Activated T-cell treated with anti-CD3 and anti-CD28 coated beads, Interleukin-2, amount 50 U/mL, for 72 hours (primary cell): ENCODE results near the gene MRPL3. TPM values are rescaled to one million over a fixed set of nuclear protein-coding genes. Genes with fewer than 3 reads are reported as not detected.

Experiments
- ATAC-seq, 2 donors: fragments of 150-1000 bp; cut with Tn5 transposase; replicated peaks in 1 of 2; 2 replicates each; pipeline ENCODE4 v1.10.0; 2021; ENCODE audit warnings: moderate library complexity in 2 of 2, mild to moderate bottlenecking in 1 of 2
- DNase-seq, 2 donors: peaks; one replicate each; pipeline ENCODE4 v3.0.0; 2021 to 2022; ENCODE audit warnings: mixed read lengths in 1 of 2
- H3K27ac Mint-ChIP-seq: one replicate; pipeline ENCODE4 v1.8.0; 2022; ENCODE audit warnings: mild to moderate bottlenecking, moderate library complexity, mixed read lengths
- H3K27me3 Mint-ChIP-seq: one replicate; pipeline ENCODE4 v1.8.0; 2022; ENCODE audit warnings: low read depth, mixed read lengths
- H3K36me3 Mint-ChIP-seq, 2 donors: one replicate each; pipeline ENCODE4 v1.8.0; 2022; ENCODE audit warnings: mixed read lengths in 2 of 2, mild to moderate bottlenecking in 1 of 2; ENCODE audit not compliant: insufficient read depth in 2 of 2
- H3K4me1 Mint-ChIP-seq: one replicate; pipeline ENCODE4 v1.8.0; 2022; ENCODE audit warnings: low read depth, mixed read lengths
- H3K4me3 Mint-ChIP-seq, 2 donors: one replicate each; pipeline ENCODE4 v1.8.0; 2022; ENCODE audit warnings: mild to moderate bottlenecking in 2 of 2, mixed read lengths in 2 of 2, moderate library complexity in 2 of 2
- H3K9me3 Mint-ChIP-seq, 2 donors: one replicate each; pipeline ENCODE4 v1.8.0; 2022; ENCODE audit warnings: mixed read lengths in 2 of 2
- total RNA-seq, 2 donors: library from RNA; stranded (reverse); gene quantifications; one replicate each; pipeline ENCODE4 v1.2.3, GENCODE V29; 2022

Gene MRPL3
- total RNA-seq, 2 donors from 2014 or later = 110 to 139 TPM

GRCh38 chr3:131485119-131485518 lies 17.7 kb downstream of the MRPL3 start:
- no peak for ATAC-seq
- Mint-ChIP-seq H3K36me3 (peaks cover 4 to 32% of the 10 kb centered on the region in 2 donors), H3K9me3 (no peaks in the 10 kb centered on the region), H3K4me1 (peaks cover 17% of the 10 kb centered on the region), H3K27ac (peak overlapping the region; percentile 65), H3K4me3 (no peak overlapping the region), H3K27me3 (no peaks in the 10 kb centered on the region)
- DNase-seq = no peak

DNA sequence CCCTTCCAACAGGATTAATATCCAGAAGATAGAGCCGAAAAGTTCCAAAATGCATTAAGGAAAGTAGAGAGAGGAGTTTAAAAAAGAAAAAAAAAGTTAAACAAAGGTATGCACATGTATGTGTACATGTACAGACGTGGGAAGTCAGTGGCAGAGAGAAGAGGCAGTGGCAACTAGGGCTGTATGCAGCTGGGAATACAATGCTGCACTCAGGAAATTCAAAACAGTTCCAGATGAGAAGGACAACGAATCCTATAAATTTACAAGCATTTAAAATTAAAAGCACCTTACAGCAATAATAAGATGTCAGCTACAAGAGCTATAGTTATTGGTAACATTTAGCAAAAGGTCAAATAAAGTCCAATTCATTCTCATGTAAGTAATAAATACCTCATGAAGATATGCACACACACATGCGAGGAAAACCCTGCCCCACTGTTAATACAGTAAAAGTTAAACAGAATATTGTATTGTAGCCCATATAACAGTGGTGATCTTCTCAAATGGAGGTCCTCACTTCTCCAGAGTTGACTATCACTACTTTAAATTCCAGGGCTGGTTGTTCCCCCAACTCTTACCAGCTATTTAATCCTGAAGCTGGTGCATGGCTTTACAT lies 18.2 kb downstream of the MRPL3 start:
- Mint-ChIP-seq H3K27ac (peak overlapping the region; percentile 36), H3K27me3 (no peaks in the 10 kb centered on the region), H3K4me1 (peaks cover 17% of the 10 kb centered on the region), H3K4me3 (no peak overlapping the region), H3K9me3 (no peaks in the 10 kb centered on the region), H3K36me3 (peaks cover 6 to 34% of the 10 kb centered on the region in 2 donors)
- no peak for DNase-seq
- ATAC-seq = no peak

DNA sequence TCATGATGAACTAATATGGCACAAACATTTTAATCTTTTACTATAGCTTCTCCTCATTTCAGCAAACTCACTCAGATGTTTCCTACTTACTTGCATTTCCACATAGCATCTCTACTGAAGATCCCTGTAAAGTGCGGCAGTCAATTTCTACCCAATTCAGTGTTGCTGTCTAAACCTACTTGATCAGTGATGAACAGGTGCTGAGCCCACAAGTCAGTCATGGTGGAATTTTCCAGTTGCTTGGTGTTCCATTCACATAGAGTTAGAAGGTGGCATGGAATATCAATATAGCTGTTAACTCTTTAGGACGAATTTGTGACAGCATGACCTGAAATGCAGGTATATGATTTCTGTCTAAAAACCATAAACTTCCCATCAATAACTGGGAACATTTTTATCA lies 22.7 kb downstream of the MRPL3 start:
- H3K36me3 Mint-ChIP-seq = peaks cover 2 to 23% of the 10 kb centered on the region in 2 donors
- H3K4me3 Mint-ChIP-seq = no peak overlapping the region
- H3K9me3 Mint-ChIP-seq = no peaks in the 10 kb centered on the region
- H3K4me1 Mint-ChIP-seq = peaks cover 28% of the 10 kb centered on the region
- no peaks in the 10 kb centered on the region for H3K27me3 Mint-ChIP-seq
- ATAC-seq = no peak
- no peak for DNase-seq
- H3K27ac Mint-ChIP-seq = no peak overlapping the region

GRCh38 chr3:131477813-131478212 lies 25.0 kb downstream of the MRPL3 start:
- H3K27ac Mint-ChIP-seq = no peak overlapping the region
- DNase-seq = no peak
- no peaks in the 10 kb centered on the region for H3K9me3 Mint-ChIP-seq
- peaks cover 4 to 24% of the 10 kb centered on the region in 2 donors for H3K36me3 Mint-ChIP-seq
- H3K4me3 Mint-ChIP-seq = no peak overlapping the region
- no peak for ATAC-seq
- no peaks in the 10 kb centered on the region for H3K27me3 Mint-ChIP-seq
- H3K4me1 Mint-ChIP-seq = peaks cover 37% of the 10 kb centered on the region

- no peak overlapping the region for H3K4me3 Mint-ChIP-seq
- H3K4me1 Mint-ChIP-seq = peaks cover 53% of the 10 kb centered on the region
- ATAC-seq (no peak), DNase-seq (no peak)
- H3K9me3 Mint-ChIP-seq = no peaks in the 10 kb centered on the region
- H3K27me3 Mint-ChIP-seq = no peaks in the 10 kb centered on the region
- no peak overlapping the region for H3K27ac Mint-ChIP-seq
- peaks cover 13 to 28% of the 10 kb centered on the region in 2 donors for H3K36me3 Mint-ChIP-seq
These were observed 28.7 kb downstream of the MRPL3 start for GRCh38 chr3:131474115-131474514.

GRCh38 chr3:131470377-131470776 lies 32.4 kb downstream of the MRPL3 start:
- H3K27me3 Mint-ChIP-seq = no peaks in the 10 kb centered on the region
- H3K4me3 Mint-ChIP-seq = peak overlapping the region in 1 of 2 donors; percentile 1
- peak; percentile 50 to 82 for ATAC-seq
- H3K4me1 Mint-ChIP-seq = peaks cover 32% of the 10 kb centered on the region
- no peak for DNase-seq
- H3K27ac Mint-ChIP-seq = peak overlapping the region; percentile 82
- no peaks in the 10 kb centered on the region for H3K9me3 Mint-ChIP-seq
- H3K36me3 Mint-ChIP-seq = peaks cover 16 to 35% of the 10 kb centered on the region in 2 donors

GRCh38 chr3:131458653-131459052 lies 44.1 kb downstream of the MRPL3 start:
- Mint-ChIP-seq H3K27me3 (no peaks in the 10 kb centered on the region), H3K27ac (no peak overlapping the region), H3K4me3 (no peak overlapping the region), H3K9me3 (no peaks in the 10 kb centered on the region), H3K4me1 (no peaks in the 10 kb centered on the region), H3K36me3 (peaks cover 3 to 19% of the 10 kb centered on the region in 2 donors)
- ATAC-seq (no peak), DNase-seq (no peak)

GRCh38 chr3:131457220-131457619 lies 45.6 kb downstream of the MRPL3 start:
- H3K4me3 Mint-ChIP-seq = no peak overlapping the region

DNA sequence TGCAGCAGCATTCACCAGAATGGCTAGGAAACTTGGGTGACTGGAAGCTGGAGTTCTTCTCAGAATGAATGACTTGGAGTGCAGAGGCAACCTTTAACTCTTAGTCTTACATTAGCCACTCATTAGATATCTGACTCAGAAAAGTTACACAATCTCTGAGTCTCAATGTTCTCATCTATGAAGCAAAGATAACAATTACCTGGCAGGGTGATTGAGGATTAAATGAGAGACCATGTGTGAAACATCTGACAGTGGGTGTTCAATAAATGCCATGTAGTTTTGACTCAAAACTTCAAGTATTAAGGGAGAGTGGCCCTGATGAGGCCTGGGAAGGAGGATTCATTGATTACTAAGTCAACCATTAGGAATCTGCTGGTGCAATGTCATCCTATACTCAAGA lies 48.3 kb downstream of the MRPL3 start:
- no peaks in the 10 kb centered on the region for H3K27me3 Mint-ChIP-seq
- no peak overlapping the region for H3K27ac Mint-ChIP-seq
- ATAC-seq (no peak), DNase-seq (no peak)
- H3K4me1 Mint-ChIP-seq = no peaks in the 10 kb centered on the region
- peaks cover 0 to under 1% of the 10 kb centered on the region in 2 donors for H3K36me3 Mint-ChIP-seq
- H3K4me3 Mint-ChIP-seq = no peak overlapping the region
- H3K9me3 Mint-ChIP-seq = no peaks in the 10 kb centered on the region

More at GRCh38 chr3:131457220-131457619, 45.6 kb downstream of the MRPL3 start:
- H3K27me3 Mint-ChIP-seq = no peaks in the 10 kb centered on the region
- ATAC-seq (no peak), DNase-seq (no peak)
- H3K9me3 Mint-ChIP-seq = no peaks in the 10 kb centered on the region
- peaks cover 3 to 9% of the 10 kb centered on the region in 2 donors for H3K36me3 Mint-ChIP-seq
- H3K4me1 Mint-ChIP-seq = no peaks in the 10 kb centered on the region
- H3K27ac Mint-ChIP-seq = no peak overlapping the region

- H3K9me3 Mint-ChIP-seq = peaks cover 0 to 2% of the 10 kb centered on the region in 2 donors
- no peak overlapping the region for H3K4me3 Mint-ChIP-seq
- no peaks in the 10 kb centered on the region for H3K4me1 Mint-ChIP-seq
- ATAC-seq (no peak), DNase-seq (no peak)
- no peaks in the 10 kb centered on the region for H3K36me3 Mint-ChIP-seq
- no peaks in the 10 kb centered on the region for H3K27me3 Mint-ChIP-seq
- H3K27ac Mint-ChIP-seq = no peak overlapping the region
These were observed 49.2 kb downstream of the MRPL3 start for GRCh38 chr3:131453533-131453932.

DNA sequence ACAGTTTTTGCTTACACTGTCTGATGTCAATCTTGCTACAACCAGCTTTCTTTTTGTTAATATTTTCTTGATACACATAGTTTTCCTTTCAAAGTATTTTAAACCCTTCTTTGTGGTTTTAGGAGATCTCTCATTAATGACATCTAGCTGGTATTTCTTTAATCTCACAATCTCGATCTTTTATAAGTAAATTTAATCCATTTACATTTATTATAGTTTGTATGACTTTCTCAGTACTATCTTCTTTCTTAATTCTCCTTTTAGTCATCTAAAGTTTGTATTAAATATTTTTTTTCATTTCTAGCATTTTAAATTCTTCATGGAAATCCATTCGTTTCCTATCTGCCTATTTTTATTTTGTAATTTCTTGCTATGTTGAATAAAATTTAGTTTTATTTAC lies 55.4 kb downstream of the MRPL3 start:
- Mint-ChIP-seq H3K36me3 (peaks cover 2 to 8% of the 10 kb centered on the region in 2 donors), H3K27ac (no peak overlapping the region), H3K9me3 (peaks cover 0 to 6% of the 10 kb centered on the region in 2 donors), H3K27me3 (no peaks in the 10 kb centered on the region), H3K4me3 (no peak overlapping the region), H3K4me1 (no peaks in the 10 kb centered on the region)
- DNase-seq = no peak
- no peak for ATAC-seq

GRCh38 chr3:131444180-131444579 lies 58.6 kb downstream of the MRPL3 start:
- Mint-ChIP-seq H3K27me3 (peaks cover 7% of the 10 kb centered on the region), H3K9me3 (peaks cover 0 to 5% of the 10 kb centered on the region in 2 donors), H3K27ac (no peak overlapping the region), H3K4me3 (no peak overlapping the region), H3K4me1 (no peaks in the 10 kb centered on the region), H3K36me3 (peaks cover 2 to 8% of the 10 kb centered on the region in 2 donors)
- no peak for ATAC-seq
- DNase-seq = no peak

DNA sequence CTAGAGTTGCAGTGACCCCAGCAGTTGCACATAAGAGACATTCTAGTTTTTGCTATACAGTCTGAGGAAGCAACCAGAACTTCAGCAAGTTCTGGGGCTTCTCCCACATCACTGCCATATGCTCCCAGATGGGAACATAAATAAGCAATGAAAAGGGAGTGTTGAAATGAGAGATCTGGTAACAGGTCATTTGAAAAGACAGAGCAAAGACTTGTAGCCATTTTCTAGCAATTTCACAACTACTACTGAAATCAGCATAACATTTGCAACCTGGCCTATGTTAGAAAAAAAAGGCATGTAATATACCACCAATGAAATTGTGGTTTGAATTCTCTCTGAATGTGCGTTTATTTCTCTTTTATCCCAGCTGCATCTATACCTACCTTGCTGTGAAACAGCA lies 63.7 kb downstream of the MRPL3 start:
- no peak for DNase-seq
- H3K4me3 Mint-ChIP-seq = no peak overlapping the region
- H3K4me1 Mint-ChIP-seq = no peaks in the 10 kb centered on the region
- H3K36me3 Mint-ChIP-seq = no peaks in the 10 kb centered on the region
- H3K27ac Mint-ChIP-seq = no peak overlapping the region
- ATAC-seq = no peak
- H3K9me3 Mint-ChIP-seq = no peaks in the 10 kb centered on the region
- H3K27me3 Mint-ChIP-seq = peaks cover 7% of the 10 kb centered on the region

DNA sequence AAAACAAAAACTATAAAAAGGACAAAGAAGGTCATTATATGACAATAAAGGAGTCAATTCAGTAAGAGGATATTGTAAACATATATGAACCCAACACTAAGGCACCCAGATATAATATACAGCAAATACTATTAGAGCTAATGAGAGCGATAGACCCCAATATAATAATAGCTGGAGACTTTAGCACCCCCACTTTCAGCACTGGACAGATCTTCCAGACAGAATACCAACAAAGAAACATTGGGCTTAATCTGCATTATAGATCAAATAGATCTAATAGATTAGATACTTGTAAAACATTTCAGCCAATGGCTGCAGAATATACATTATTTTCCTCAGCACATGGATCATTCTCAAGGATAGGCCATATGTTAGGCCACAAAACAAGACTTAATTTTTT lies 67.8 kb downstream of the MRPL3 start:
- DNase-seq = no peak
- Mint-ChIP-seq H3K27ac (peak overlapping the region; percentile 24), H3K4me1 (no peaks in the 10 kb centered on the region), H3K27me3 (no peaks in the 10 kb centered on the region), H3K9me3 (no peaks in the 10 kb centered on the region), H3K4me3 (no peak overlapping the region), H3K36me3 (no peaks in the 10 kb centered on the region)
- no peak for ATAC-seq
